Measurements from ENCODE around the gene CA6.
"Not testable (repeated sequence)": the region's sequence is repeated elsewhere in the genome, so short reads cannot be mapped to it uniquely, and the experiment has no call there.

The CA6 gene

DNA sequence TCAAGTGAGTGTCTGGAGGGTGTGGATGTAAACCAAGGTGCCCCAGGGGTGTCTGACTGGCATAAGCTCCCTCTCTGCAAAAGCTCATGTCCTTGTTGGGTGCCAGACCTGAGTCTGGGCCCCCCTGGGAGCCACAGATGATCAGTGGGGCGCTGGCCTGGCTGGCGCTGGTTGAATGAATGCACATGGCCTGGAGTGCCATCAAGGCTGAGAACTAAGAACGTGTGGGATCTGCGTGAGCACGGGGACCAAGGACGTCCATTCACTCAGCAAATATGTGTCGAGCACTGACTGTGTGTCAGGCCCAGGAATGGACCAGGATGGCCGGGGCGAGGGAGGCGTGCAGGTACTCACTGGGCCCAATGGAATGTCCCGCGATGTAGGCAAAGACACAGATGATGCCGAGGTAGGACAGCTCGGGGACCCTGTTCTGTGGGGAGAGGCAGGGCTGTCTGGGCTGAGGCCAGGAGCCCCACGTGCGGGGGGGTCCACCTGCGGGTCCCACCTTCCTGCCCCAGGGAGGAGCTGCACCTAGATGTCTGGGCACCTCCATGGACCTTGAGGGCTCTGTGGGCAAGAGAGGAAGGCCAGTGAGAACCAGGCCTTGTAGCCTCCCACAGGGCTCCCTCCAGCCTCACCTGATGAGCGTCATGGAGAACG lies 61.4 kb downstream of the CA6 start:
- DNase-seq: no peak

DNA sequence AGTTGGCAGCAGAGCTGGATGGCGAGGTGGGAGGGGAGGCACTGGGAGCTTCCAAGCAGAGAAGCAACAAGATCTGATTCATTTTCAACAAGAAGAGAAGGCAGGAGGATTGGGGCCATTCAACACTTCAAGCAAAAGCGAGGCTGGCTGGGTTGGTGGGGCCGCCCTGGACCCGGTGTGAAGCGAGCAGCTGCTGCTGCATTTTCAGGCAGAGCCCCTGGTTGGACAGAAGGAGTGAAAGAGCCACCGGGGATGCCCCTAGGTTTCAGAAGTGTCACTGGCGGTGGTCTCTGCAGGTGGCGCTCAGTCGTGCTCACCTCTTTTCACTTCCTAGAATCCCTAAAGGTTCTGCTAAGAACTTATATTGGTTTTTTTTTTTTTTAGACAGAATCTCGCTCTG lies 62.6 kb downstream of the CA6 start:
- DNase-seq: no peak

DNA sequence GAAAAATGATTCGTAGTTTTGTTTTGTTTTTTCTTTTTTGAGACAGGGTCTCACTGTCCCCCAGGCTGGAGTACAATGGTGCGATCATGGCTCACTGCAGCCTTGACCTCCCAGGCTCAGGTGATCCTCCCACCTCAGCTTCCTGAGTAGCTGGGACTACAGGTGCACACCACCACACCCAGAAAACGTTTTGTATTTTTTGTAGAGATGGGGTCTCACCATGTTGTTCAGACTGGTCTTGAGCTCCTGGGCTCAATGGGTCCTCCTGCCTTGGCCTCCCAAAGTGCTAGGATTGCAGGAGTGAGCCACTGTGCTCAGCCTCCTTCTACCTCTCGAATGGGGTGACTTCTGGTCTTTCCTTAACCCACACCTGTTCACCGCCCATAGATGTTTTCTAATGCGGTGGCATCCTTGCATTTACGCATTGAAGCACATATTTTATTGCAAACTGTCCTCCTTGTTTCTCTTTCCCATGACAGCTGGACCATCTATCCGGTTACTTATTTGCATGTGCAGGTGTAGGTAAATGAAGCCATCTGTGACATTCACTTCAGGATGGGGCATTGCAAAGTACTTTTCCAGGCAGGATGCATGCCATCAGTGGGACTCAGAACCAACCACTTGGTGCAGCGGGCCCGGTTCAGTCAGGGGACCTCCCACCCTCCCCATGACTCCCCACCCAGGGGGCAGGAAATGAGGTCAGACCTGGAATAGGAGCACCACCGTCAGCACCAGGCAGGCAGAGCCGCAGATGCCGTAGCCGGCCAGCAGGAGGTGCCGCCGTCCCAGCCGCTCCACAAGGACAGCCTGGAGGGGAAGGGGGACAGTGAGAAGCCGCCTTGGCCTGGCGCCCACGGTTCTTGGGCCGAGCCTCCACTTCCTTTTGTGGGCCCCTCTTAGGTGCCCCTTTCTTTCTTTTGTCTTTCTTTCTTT lies 64.0 kb downstream of the CA6 start:
- no peak for DNase-seq

DNA sequence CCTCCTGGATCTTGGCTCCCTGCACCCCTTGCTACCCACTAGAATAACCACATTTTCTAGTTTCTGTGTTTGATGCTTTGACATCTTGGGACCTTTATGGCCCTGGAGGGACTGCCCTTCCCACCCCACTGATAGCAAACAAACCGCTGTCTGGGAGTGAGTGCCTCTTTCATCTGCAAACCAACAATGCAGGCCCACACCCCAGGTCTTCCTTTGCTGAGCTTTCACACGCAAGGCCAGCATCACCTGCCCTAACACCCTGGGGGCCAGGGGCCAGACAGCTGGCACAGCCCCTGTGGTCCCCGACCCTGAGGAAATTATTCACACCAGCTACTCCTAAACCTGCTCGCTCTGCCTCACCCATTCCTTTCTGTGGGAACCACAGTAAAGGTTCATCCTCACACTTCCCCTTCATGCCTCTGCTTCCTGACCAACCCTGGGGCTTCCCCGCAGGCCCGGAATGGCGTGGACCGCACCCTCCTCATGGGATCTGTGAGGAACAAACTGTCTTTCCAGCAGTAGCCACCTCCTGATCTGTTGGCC lies 65.2 kb downstream of the CA6 start:
- no peak for DNase-seq

DNA sequence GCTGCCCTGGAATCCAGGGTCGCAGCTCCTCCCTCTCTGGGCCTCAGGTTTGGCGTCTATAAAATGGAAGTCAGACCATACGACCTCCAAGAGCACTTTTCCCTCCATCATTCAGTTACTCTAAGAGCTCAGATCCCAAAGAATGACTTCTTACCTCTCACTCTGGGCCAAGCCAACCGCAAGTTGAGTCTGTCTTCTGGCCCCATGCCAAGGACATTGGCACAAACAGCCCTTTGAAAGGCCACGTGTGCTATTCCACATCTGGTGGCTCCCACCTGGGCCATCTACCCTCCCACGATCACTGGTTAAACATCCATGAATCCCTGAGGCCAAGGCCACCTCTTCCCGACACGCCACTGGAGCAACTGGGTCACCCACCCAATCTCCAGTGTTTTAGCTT lies 68.2 kb downstream of the CA6 start:
- DNase-seq: no peak

DNA sequence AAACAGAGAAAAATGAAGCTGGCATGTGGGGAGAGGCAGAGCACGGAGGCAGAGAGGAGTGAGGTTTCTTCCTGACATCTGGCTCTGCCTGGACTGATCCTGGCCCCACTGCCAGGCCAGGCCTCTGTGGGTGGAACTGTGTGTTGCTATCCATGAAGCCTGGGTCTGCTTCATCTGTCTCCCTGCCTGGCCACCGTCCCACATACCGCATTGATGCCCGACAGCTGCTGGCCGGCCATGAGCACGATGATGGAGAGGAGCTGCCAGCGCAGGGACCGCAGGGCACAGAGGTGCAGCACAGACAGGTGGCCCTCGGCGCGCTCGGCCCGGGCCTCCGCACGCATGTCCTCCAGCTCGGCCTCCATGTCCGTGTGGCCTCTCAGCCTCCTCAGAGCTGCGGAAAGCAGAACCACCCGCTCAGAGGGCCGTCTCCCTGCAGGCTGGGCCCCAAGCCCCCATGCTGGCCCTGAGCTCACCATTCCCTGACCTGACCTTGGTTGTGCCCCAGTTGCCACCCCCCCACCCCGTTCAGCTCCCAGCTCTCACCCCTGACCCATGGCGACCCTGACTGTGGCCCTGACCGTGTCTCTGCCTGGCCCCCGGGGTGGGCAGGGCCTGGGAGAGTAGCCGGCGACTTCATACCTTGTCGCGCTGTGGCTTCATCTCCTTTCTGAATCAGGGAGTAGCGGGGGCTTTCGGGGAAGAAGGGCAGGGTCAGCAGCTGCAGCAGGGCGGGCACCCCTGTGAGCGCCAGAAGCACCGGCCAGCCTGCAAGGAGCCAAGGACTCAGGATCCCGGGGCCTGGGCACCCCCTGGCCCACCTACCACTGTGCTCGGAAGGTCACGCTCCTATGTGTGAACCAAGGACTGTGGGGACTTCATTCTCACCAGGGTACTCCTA lies 69.1 kb downstream of the CA6 start:
- no peak for DNase-seq

DNA sequence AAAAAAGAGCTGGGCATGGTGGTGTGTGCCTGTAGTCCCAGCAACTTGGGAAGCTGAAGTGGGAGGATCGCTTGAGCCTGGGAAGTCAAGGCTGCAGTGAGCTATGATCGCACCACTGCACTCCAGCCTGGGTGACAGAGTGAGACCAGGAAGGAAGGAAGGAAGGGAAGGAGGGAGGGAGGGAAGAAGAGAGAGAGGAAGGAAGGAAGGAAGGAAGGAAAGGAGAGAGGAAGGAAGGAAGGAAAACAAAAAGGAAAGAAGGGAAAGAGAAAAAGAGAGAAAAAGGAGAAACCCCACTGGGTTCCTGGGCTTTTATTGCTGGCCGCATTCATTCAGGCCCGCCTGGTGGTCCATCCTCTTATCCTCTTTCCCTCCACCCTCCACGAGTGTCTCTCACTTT lies 70.8 kb downstream of the CA6 start:
- no peak for DNase-seq

DNA sequence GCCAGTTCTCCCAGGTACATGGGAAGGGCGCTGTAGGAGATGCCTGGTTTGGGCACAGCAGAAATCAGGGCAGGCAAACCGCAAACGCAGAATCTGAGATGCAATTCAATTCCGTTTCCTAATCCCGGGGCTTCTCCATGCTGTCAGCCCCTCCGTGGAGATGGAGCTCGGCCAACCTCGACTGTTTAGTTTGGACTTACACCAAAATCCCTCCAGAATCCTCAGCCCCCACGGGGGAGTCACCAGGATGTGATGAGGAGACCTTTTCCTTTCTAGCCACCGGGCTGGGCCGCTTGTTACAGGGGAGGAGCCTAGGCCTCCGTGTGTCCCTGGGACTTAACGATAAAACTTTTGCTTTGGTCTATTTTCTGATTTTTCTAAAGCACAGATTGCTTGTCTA lies 72.7 kb downstream of the CA6 start:
- no peak for DNase-seq

DNA sequence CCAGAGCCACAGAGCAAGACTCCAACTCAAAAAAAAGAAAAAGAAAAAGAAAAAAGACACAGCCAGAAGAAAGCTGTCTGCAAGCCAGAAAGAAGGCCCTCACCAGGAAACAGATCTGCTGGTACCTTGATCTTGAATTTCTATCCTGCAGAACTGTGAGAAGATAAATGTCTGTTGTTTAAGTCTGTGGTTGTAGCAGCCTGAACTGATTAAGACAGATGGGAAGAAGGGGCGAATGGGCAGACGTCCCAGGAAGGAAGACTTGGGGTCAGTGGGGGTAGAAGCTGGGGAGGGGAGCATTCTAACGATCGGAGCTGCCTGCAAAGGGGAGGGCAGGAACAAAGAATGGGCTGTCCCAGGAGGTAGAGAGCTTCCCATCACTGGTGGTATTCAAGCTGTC lies 74.2 kb downstream of the CA6 start:
- DNase-seq: no peak

DNA sequence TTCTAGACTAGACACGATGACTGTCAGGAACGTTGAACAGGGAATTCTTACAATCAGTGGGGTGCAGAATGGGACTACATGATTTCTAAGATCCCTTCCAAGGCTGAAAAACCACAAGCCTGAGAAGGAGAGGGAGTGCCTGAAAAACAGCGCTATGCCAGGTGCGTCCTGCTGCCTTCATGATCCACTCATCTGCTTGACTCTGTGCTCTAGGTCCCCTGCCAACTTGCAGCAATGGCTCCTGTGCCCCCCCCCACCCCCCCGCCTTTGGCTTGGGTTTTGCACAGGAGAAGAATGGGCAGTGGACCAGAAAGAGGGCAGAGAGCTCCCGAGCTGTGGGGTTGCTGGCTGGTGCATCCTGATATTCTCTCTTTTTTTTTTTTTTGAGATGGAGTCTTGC lies 74.6 kb downstream of the CA6 start:
- DNase-seq: no peak

DNA sequence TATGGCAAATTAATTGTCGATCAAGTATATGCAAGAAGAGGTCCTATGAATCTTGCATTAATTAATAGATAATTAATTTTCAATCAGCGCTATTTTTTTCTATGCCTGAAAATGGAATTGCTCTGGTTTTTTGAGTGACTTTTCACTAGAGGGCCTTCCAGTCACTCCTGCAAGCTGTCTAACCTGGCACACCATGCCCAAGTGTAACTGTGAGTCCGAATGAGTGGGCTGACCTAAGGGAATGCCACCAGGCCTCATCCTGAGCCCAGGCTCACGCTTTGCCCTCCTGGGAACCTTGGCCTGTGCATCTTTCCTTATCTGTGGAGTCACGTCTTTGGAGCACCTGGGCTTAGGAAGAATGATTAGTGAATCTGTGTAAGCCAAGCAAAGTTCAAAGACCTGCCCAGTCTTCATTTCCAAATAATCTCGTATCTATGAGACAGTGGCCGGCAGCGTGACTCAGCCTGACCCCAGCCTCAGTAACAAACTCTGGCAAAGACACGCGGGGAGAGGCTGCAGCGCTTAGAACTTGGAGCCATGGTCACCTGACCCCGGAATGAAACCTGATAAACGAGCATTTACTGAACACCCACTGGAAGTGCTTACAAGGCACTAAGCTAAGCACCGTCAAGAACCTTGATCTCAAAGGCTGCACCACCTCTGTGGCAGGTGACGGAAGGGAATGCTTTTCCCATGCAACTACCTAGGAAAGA lies 76.5 kb downstream of the CA6 start:
- DNase-seq: not testable (repeated sequence)

DNA sequence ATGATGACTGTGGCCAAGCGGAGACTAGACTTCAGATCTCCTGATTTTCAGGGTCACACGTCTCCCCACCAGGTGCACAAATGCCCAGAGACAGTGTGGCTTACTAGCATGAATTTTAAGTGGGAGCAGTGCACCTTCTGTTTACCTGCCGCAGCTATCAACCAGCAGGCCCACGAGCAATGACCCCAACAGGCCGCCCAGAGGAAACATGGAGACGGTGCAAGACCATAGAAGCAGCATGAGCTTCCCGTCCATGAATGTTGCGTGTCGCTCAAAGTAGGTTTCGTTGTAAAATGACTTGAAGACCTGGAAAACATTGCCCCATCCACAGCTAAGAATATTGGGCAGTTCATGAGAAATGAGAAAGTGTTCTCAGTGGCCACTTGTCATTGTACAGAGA lies 77.1 kb downstream of the CA6 start:
- no peak for DNase-seq
